CD4-positive, CD25-positive, alpha-beta regulatory T cell (primary cell): ENCODE data around the gene FABP3. TPM values are rescaled to one million over a fixed set of nuclear protein-coding genes. Genes with fewer than 3 reads are reported as not detected.

Experiments used
- ATAC-seq, 2 donors: fragments of 150-1000 bp; cut with Tn5 transposase; one replicate each; pipeline ENCODE4 v1.10.0; 2021; ENCODE audit warnings: low read depth in 2 of 2, moderate number of reproducible peaks in 2 of 2, moderate library complexity in 1 of 2
- DNase-seq, 3 donors: peaks; one replicate each; pipeline versions ENCODE4 v3.0.0 to v3.0.0-alpha.2; 2012 to 2022; ENCODE audit warnings: mixed read lengths in 1 of 3
- H3K27ac ChIP-seq: one replicate; pipeline ENCODE4 v1.7.0; 2013; ENCODE audit warnings: mild to moderate bottlenecking, low read length; ENCODE audit not compliant: insufficient read depth, poor library complexity, severe bottlenecking
- H3K27me3 ChIP-seq: one replicate; pipeline ENCODE4 v1.7.0; 2013; ENCODE audit warnings: low read length; ENCODE audit not compliant: control insufficient read depth, insufficient read depth
- H3K36me3 ChIP-seq: one replicate; pipeline ENCODE4 v1.7.0; 2013; ENCODE audit warnings: mild to moderate bottlenecking, low read length, moderate library complexity; ENCODE audit not compliant: control insufficient read depth, insufficient read depth
- H3K4me1 ChIP-seq: 2 replicates; pipeline ENCODE4 v1.7.0; 2013; ENCODE audit warnings: mild to moderate bottlenecking, low read length; ENCODE audit not compliant: insufficient read depth, control insufficient read depth, poor library complexity, severe bottlenecking
- H3K4me3 ChIP-seq: one replicate; pipeline ENCODE4 v1.7.0; 2013; ENCODE audit warnings: low read depth, mild to moderate bottlenecking, low read length, moderate library complexity
- H3K9me3 ChIP-seq, 2 experiments: 1 replicate in 1 of 2; 2 replicates in 1 of 2; pipeline ENCODE4 v1.7.0; 2013; ENCODE audit warnings: low read length in 2 of 2, mild to moderate bottlenecking in 1 of 2, moderate library complexity in 1 of 2; ENCODE audit not compliant: control insufficient read depth in 2 of 2
- H3K27ac Mint-ChIP-seq, 3 donors: one replicate each; pipeline ENCODE4 v1.8.0; 2020 to 2022; ENCODE audit warnings: mild to moderate bottlenecking in 3 of 3, mixed read lengths in 3 of 3, moderate library complexity in 2 of 3
- H3K27me3 Mint-ChIP-seq: one replicate; pipeline ENCODE4 v1.8.0; 2022; ENCODE audit warnings: mild to moderate bottlenecking, mixed read lengths
- H3K36me3 Mint-ChIP-seq: one replicate; pipeline ENCODE4 v1.8.0; 2020; ENCODE audit warnings: mixed read lengths
- H3K4me1 Mint-ChIP-seq, 4 donors: one replicate each; pipeline ENCODE4 v1.8.0; 2020 to 2022; ENCODE audit warnings: mixed read lengths in 4 of 4, mild to moderate bottlenecking in 1 of 4
- H3K4me3 Mint-ChIP-seq, 4 donors: one replicate each; pipeline ENCODE4 v1.8.0; 2020 to 2022; ENCODE audit warnings: mild to moderate bottlenecking in 4 of 4, mixed read lengths in 4 of 4, moderate library complexity in 3 of 4
- H3K9me3 Mint-ChIP-seq, 7 donors: one replicate each; pipeline ENCODE4 v1.8.0; 2020 to 2022; ENCODE audit warnings: mixed read lengths in 7 of 7, mild to moderate bottlenecking in 3 of 7, moderate library complexity in 2 of 7
- polyA plus RNA-seq, 4 donors: library from polyadenylated mRNA; unstranded; fragments of 300-500 nt; fragmentation: Illumina TruSeq; gene quantifications; one replicate each; pipeline ENCODE4 v1.2.3, GENCODE V29; 2021
- total RNA-seq: library from RNA; stranded (reverse); gene quantifications from one replicate; pipeline ENCODE4 v1.2.3, GENCODE V29; 2022

Gene FABP3
- total and polyA plus RNA-seq, 5 donors from 2014 or later, result not detected

DNA sequence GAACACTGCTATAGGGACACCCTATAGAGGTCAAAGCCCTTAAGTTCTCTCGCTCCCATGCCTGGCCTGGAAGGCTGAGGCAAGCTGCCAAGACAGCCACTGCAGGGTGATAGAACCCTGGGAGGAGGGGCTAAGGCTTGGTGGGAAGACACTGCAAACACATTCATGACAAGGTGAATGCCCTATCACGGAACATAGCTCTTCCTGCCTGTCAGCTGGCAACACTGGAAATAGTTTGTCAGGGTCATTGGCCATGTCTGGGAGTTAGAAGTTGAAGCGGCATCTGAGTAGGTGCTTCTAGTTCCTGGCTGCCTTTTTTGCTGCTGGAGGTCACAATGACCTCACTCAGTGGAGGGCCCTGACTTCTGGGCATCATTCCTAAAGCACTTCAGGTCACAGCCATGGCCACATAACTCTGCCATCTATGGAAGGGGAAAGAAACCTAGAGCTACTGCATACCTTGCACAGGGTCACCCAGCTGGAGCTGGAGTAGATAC lies 4.2 kb downstream of the FABP3 start:
- Histone ChIP-seq H3K27ac (no peak overlapping the region), H3K9me3 (no peaks in the 10 kb centered on the region), H3K4me3 (no peak overlapping the region), H3K27me3 (no peaks in the 10 kb centered on the region), H3K36me3 (peaks cover 25% of the 10 kb centered on the region), H3K4me1 (peaks cover 8% of the 10 kb centered on the region)
- ATAC-seq (no peak), DNase-seq (no peak)
- Mint-ChIP-seq H3K9me3 (no peaks in the 10 kb centered on the region), H3K36me3 (peaks cover 23% of the 10 kb centered on the region), H3K4me1 (peaks cover 0 to 20% (median 5%) of the 10 kb centered on the region in 4 donors), H3K27me3 (peaks cover 11% of the 10 kb centered on the region), H3K4me3 (no peak overlapping the region), H3K27ac (no peak overlapping the region)

DNA sequence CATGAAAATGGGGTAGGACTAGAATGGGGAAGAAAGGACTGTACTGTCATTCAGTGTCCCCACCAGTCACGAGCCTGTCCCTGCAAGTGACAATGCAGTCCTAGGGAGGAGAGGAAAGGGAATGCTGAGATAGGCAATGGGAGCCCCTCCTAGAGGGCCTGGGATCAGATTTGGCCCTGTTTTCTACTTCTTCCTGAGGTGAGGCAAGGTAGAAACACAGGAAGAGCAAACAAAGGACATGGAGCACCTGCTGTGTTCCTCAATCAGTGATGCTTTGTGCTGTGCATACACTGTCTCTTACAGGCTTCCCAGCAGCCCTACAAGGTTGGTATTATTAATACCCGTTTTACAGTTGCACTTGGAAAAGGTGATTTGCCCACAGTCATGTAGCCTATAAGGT lies 6.1 kb downstream of the FABP3 start:
- Mint-ChIP-seq H3K27me3 (peaks cover under 1% of the 10 kb centered on the region), H3K4me3 (no peak overlapping the region), H3K9me3 (no peaks in the 10 kb centered on the region), H3K4me1 (peaks cover 0 to 3% (median 0%) of the 10 kb centered on the region in 4 donors), H3K27ac (peak overlapping the region in 1 of 3 donors; percentile 46), H3K36me3 (peaks cover 28% of the 10 kb centered on the region)
- H3K27ac ChIP-seq, result no peak overlapping the region
- peaks cover 25% of the 10 kb centered on the region for H3K36me3 ChIP-seq
- H3K9me3 ChIP-seq, result no peaks in the 10 kb centered on the region
- no peaks in the 10 kb centered on the region for H3K4me1 ChIP-seq
- H3K27me3 ChIP-seq, result no peaks in the 10 kb centered on the region
- no peak for DNase-seq
- H3K4me3 ChIP-seq, result no peak overlapping the region
- no peak for ATAC-seq

DNA sequence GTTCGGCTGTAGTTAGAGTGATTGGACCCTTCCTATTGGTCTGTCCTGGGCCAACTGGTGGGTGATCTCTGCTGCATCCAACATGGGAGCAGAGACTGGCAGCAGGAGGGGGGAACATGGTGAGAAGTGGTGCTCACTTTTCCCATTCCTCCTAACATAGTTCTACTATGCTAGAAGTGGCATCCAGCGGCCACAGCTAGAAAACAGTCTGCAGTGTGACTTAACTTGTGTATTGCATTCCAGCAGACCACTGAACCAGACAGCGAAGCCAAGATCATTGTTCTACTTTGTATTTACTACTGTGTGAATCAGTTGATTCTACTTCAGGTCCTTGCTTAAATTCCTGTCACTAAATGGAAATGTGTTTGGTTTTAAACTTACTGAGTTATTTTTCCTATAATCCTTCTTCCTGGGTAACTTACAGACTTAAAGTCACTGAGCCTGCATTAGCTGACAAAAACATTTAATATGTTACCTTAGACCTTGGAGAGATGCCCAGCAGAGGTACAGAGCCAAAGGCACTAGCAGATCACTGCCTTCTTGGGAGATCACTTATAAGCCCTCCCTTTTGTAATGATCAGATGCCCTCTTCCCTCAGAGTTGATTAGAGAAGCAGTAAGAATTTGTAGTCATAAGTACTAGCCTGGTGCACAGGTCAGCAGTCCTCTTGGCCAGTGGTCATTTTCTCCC lies 8.2 kb downstream of the FABP3 start:
- no peak overlapping the region for H3K4me3 ChIP-seq
- ATAC-seq, result no peak
- Mint-ChIP-seq H3K27ac (no peak overlapping the region), H3K27me3 (no peaks in the 10 kb centered on the region), H3K9me3 (no peaks in the 10 kb centered on the region), H3K4me1 (no peaks in the 10 kb centered on the region), H3K4me3 (no peak overlapping the region), H3K36me3 (peaks cover 33% of the 10 kb centered on the region)
- no peak for DNase-seq
- H3K9me3 ChIP-seq, result no peaks in the 10 kb centered on the region
- H3K4me1 ChIP-seq, result no peaks in the 10 kb centered on the region
- H3K27ac ChIP-seq, result no peak overlapping the region
- H3K27me3 ChIP-seq, result no peaks in the 10 kb centered on the region
- peaks cover 28% of the 10 kb centered on the region for H3K36me3 ChIP-seq

DNA sequence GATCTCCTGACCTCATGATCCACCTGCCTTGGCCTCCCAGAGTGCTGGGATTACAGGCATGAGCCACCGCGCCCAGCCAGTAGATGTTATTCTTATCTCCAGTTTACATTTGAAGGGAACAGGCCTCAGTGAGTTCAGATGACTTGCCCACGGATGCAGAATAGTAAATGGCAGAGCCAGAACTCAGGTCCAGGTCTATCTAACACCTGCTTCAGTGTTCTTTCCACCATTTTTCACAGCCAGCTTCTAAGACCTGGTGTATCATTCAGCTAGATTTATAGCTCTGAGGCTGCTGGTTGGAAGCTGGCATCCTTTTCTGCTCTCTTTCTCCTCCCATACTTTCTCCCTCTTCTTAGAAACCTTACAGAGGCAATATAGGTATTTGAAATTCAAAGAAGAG lies 10.8 kb downstream of the FABP3 start:
- Histone ChIP-seq H3K36me3 (peaks cover 37% of the 10 kb centered on the region), H3K4me1 (no peaks in the 10 kb centered on the region), H3K4me3 (no peak overlapping the region), H3K9me3 (no peaks in the 10 kb centered on the region), H3K27me3 (no peaks in the 10 kb centered on the region), H3K27ac (no peak overlapping the region)
- no peak for DNase-seq
- Mint-ChIP-seq H3K4me1 (peaks cover 0 to 6% (median 0%) of the 10 kb centered on the region in 4 donors), H3K36me3 (peaks cover 48% of the 10 kb centered on the region), H3K27me3 (no peaks in the 10 kb centered on the region), H3K9me3 (no peaks in the 10 kb centered on the region), H3K27ac (no peak overlapping the region), H3K4me3 (no peak overlapping the region)
- no peak for ATAC-seq

DNA sequence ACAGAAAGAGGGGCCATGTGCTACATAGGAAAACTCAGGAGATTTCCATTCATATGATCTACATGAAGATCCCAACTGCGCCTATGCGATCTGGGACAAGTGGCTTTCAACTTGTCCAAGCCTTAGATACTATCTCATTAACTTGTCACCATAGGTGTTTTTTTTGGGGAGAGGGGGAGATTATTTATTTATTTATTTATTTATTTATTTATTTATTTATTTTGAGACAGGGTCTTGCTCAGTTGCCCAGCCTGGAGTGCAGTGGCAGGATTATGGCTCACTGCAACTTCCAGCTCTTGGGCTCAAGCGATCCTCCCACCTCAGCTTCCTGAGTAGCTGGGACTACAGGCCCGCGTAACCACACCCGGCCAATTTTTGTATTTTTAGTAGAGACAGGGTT lies 11.3 kb downstream of the FABP3 start:
- H3K27me3 ChIP-seq, result no peaks in the 10 kb centered on the region
- no peaks in the 10 kb centered on the region for H3K27me3 Mint-ChIP-seq
- no peak overlapping the region for H3K4me3 ChIP-seq
- no peak overlapping the region for H3K4me3 Mint-ChIP-seq
- peaks cover 51% of the 10 kb centered on the region for H3K36me3 Mint-ChIP-seq
- no peaks in the 10 kb centered on the region for H3K9me3 Mint-ChIP-seq
- no peaks in the 10 kb centered on the region for H3K9me3 ChIP-seq
- peaks cover 0 to 6% (median 0%) of the 10 kb centered on the region in 4 donors for H3K4me1 Mint-ChIP-seq
- H3K27ac ChIP-seq, result no peak overlapping the region
- no peaks in the 10 kb centered on the region for H3K4me1 ChIP-seq
- DNase-seq (no peak), ATAC-seq (no peak)
- H3K27ac Mint-ChIP-seq, result no peak overlapping the region
- peaks cover 33% of the 10 kb centered on the region for H3K36me3 ChIP-seq

DNA sequence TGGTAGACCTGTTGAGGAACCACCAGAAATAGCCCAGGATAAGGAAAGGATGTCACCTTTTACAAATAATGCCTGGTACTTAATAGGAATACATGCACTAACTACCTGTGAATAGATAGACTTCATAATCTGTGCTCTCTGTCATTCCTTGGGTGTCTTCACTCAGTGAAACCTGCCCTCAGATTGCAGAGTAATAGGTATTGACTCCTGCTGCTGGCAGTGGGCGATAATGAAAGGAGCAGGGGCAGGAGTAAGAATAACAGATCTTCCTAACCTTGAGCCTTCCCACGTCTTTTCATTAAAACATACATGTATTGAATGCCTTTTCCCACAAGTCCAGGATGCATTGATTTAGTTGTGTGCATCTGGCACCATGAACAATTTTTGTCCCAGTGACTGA lies 16.4 kb downstream of the FABP3 start:
- H3K4me3 Mint-ChIP-seq, result no peak overlapping the region
- H3K27ac ChIP-seq, result no peak overlapping the region
- DNase-seq, result no peak
- H3K4me1 ChIP-seq, result no peaks in the 10 kb centered on the region
- peaks cover 0 to 7% (median 0%) of the 10 kb centered on the region in 4 donors for H3K4me1 Mint-ChIP-seq
- peaks cover 55% of the 10 kb centered on the region for H3K36me3 Mint-ChIP-seq
- H3K27ac Mint-ChIP-seq, result peak overlapping the region in 1 of 3 donors; percentile 5
- ATAC-seq, result no peak
- no peaks in the 10 kb centered on the region for H3K27me3 Mint-ChIP-seq
- H3K9me3 Mint-ChIP-seq, result no peaks in the 10 kb centered on the region
- no peaks in the 10 kb centered on the region for H3K9me3 ChIP-seq
- H3K27me3 ChIP-seq, result no peaks in the 10 kb centered on the region
- no peak overlapping the region for H3K4me3 ChIP-seq
- peaks cover 31% of the 10 kb centered on the region for H3K36me3 ChIP-seq

DNA sequence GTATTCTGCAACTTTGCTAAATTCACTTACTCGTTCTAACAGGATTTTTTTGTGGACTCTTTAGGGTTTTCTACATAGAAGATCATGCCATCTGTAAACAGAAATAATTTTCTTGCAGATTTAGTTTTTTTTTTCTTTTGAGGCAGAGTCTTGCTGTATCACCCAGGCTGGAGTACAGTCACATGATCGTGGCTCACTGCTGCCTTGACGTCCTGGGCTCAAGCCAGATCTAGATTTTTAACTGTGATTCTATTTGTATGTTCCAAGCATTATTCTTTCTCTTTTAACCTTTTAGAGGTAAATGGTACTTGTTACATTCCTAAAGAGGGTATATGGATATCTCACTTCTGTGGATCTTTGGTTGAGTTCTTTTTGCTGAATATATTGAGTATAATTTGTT lies 18.6 kb downstream of the FABP3 start:
- H3K9me3 Mint-ChIP-seq, result no peaks in the 10 kb centered on the region
- H3K36me3 Mint-ChIP-seq, result peaks cover 56% of the 10 kb centered on the region
- peaks cover 45% of the 10 kb centered on the region for H3K36me3 ChIP-seq
- no peaks in the 10 kb centered on the region for H3K4me1 ChIP-seq
- H3K9me3 ChIP-seq, result no peaks in the 10 kb centered on the region
- H3K27me3 ChIP-seq, result no peaks in the 10 kb centered on the region
- H3K4me3 Mint-ChIP-seq, result no peak overlapping the region
- no peak overlapping the region for H3K27ac ChIP-seq
- no peak for ATAC-seq
- no peaks in the 10 kb centered on the region for H3K27me3 Mint-ChIP-seq
- no peak for DNase-seq
- H3K4me1 Mint-ChIP-seq, result peaks cover 0 to 7% (median 0%) of the 10 kb centered on the region in 4 donors
- H3K27ac Mint-ChIP-seq, result no peak overlapping the region
- no peak overlapping the region for H3K4me3 ChIP-seq

DNA sequence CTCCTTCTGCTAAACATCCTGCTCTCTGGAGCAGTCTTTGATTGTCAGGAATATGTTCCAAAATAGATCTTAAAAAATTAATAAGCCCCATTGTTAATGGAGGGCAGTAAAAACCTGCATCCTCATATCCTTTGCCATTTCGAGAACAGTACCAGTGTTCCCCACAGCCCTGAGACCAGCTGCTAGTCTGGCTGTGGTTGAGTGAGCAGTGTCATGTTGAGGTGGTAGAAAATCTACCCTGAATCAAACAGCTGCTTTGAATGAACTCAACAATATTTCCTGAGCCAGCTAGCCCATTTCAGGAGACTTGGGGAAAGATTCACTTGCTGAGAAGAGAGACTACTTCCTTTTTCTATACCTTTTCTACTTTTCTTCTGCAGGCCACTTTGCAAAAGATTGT lies 24.4 kb downstream of the FABP3 start:
- H3K4me3 Mint-ChIP-seq, result no peak overlapping the region
- H3K36me3 ChIP-seq, result peaks cover 53% of the 10 kb centered on the region
- H3K36me3 Mint-ChIP-seq, result peaks cover 61% of the 10 kb centered on the region
- peaks cover 0 to 5% (median 0%) of the 10 kb centered on the region in 4 donors for H3K4me1 Mint-ChIP-seq
- H3K9me3 ChIP-seq, result no peaks in the 10 kb centered on the region
- H3K27ac Mint-ChIP-seq, result no peak overlapping the region
- ATAC-seq (no peak), DNase-seq (no peak)
- H3K27me3 ChIP-seq, result no peaks in the 10 kb centered on the region
- H3K4me3 ChIP-seq, result no peak overlapping the region
- H3K27ac ChIP-seq, result no peak overlapping the region
- no peaks in the 10 kb centered on the region for H3K27me3 Mint-ChIP-seq
- no peaks in the 10 kb centered on the region for H3K9me3 Mint-ChIP-seq
- H3K4me1 ChIP-seq, result no peaks in the 10 kb centered on the region
